T follicular helper cell (primary cell): ENCODE measurements around the gene SORCS1.

Experiments
- DNase-seq: peaks from one replicate; pipeline ENCODE4 v3.0.0-alpha.2; 2020; ENCODE audit warnings: low read depth

Gene SORCS1

GRCh38 chr10:106992055-106992454, 172.5 kb downstream of the SORCS1 start:
- no peak for DNase-seq

- DNase-seq: no peak
Observed at GRCh38 chr10:106991091-106991490, 173.4 kb downstream of the SORCS1 start.

DNA sequence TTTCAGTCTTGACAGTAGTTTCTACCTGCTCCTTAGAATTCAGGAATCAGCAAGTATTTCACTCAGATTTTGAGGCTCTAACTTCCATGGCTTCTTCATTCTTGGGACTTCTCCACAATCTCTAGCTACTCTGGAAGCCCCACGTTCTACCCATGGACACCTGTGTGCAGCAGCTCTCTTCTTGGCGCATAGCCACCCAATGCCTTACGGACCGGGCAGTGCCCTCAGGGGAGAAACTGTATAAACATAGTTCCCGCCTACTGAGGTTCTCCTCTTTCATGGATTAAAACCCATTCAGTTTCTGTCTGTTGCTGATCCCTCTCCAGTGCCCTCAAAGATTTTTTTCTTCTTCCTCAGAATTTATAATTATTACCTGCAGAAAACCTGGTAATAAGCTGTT, 177.1 kb downstream of the SORCS1 start:
- no peak for DNase-seq

DNA sequence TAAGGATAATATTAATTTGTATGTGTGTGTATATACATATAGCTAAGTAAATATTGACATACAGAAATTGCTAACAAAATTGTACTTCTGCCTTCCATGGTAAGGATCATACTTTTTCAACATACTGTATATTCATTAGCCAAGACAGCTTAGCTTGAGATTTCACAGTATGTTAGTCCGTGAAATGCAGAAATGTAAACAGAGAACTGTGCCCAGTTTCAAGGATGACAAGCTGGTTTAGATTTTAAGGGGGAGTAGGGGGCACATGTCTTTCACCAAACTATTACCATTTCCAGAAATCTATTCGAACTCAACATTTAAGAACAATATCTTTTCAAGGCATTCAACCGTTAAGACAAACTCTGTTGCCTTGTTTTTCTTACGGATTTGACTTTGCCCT, 182.2 kb downstream of the SORCS1 start:
- no peak for DNase-seq

- DNase-seq: no peak
Observed at GRCh38 chr10:106981452-106982075, 182.9 kb downstream of the SORCS1 start.

- no peak for DNase-seq
Observed at GRCh38 chr10:106980495-106981451, 183.7 kb downstream of the SORCS1 start.

DNA sequence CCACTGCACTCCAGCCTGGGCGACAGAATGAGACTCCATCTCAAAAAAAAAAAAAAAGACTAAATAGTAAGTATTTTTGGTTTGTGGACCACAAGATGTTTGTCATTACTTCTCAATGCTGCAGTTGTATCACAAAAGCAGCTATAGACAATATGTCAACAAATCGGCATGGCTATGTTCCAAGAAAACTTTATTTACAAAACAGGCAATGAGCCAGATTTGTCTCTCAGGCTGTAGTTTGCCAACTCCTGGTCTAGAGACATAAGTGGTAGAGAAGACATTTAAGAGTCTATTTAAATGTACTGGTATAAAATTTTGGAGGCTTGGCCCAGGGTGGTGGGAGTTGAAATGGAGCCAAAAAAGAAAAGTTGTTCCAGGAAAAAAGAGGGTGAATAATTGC, 185.8 kb downstream of the SORCS1 start:
- DNase-seq: no peak

DNA sequence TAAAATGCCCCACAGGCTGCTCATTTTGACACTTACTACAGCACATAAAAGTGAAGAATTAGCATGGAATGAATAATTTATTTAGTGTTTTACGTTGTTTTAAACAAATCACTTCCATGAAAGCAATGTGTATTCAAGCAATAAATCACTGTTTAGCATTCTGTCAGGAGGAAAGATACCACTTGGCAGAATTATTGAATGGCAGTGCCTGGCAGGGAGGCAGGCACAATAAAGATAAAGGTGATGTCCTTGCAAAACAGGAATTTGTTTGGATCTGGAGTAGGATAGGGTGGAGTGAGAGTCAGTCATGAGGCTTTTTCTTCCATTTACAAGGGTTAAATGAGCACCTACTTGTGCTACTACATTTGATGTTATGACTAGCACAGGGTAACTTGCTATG, 190.8 kb downstream of the SORCS1 start:
- no peak for DNase-seq

GRCh38 chr10:106973288-106973687, 191.2 kb downstream of the SORCS1 start:
- no peak for DNase-seq

DNA sequence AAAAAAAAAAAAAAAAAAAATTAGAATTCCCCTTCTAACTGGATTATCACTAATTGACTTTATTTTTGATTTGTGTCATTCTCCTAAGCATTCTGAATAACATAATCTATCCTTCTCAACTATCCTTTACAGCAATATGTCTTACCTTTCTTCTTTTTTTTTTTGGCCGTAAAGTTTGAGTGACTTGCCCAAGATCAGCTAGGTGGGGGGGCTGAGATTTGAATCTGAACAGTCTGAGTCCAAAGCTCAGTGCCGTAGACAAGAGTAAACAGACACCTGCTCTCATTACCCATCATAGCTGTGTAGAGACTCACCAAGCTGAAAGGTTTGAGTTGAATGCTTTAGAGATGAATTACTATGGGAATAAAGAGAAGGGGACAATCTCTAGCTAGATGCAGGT, 192.1 kb downstream of the SORCS1 start:
- DNase-seq: no peak

DNA sequence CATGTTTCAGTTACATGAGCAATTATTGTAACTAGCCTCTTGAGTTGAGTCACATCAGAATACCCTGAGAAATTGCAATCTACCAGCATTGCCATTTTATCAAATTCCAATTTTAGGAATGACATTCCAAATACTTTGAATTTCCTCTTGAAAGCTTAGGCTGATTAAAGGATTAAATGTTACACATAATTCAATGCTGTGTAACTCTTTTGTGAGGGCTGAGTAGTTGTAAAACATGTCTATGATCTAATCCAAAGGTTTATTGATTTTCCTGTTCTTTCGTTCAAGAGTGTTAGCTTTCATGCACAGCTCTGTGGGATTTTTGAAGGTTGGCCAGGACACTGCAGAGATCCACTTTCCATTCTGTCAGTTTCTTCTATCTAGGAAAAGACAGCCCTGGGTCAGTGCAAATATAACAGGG, 193.1 kb downstream of the SORCS1 start:
- DNase-seq: no peak

DNA sequence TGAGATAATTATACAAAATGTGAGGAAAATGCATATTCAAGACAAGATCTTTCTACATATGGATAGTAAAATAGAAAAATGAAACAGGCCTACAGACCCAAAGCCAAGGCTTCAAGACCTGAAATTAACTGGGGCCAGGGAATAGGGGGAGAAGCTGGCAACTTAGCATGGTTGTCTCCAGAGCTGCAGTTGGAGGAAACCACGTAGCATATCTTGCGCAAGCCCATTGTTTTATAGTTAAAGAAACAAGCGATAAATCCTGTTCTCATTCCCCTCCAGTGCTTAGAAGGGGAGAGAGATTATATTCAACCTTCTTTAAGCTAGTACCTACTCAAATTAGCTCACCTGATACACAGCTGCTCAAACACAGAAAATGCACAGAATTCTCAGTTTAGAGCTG, 197.1 kb downstream of the SORCS1 start:
- no peak for DNase-seq

GRCh38 chr10:106960812-106961211, 203.7 kb downstream of the SORCS1 start:
- DNase-seq: no peak

GRCh38 chr10:106959521-106959920, 205.0 kb downstream of the SORCS1 start:
- DNase-seq: no peak

- DNase-seq: no peak
Observed at GRCh38 chr10:106958589-106959361, 205.7 kb downstream of the SORCS1 start.

DNA sequence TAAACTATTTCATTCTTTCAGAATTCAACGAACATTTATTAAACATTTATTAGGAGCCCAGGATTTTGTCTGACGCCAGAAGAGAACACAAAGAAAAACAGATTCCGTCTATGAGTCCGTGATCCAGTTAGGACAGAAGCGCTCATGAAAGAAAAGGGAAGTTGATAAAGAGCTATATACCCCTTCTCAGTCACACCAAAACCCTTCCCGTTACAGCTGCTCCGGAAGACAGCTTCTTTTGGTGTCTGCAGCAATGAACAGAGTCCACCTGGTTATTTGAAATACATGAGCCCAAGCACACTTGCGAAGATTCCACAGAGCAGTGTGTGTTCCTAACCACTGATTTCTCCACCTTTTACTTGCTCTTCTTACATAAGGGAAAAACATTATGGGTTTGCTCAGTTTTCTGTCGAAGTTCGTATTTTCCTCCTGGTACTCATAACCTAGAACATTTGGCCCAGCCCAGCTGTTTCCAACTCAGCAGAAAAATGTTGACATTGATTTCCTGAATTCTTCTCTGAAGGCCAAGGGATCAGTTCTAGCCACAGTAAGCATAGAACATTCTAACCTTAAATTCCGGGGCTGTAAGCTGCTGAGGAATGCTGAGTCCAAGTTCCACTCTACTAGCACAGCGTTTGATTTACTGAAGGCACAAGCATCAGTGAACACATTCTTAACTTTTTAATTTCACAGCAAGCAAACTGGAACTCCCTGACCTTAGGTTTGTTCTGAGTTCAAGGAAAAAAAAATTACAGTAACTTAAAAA, 206.5 kb downstream of the SORCS1 start:
- no peak for DNase-seq

GRCh38 chr10:106956216-106956915, 208.1 kb downstream of the SORCS1 start:
- DNase-seq: no peak

- no peak for DNase-seq
Observed at GRCh38 chr10:106955133-106955532, 209.4 kb downstream of the SORCS1 start.

DNA sequence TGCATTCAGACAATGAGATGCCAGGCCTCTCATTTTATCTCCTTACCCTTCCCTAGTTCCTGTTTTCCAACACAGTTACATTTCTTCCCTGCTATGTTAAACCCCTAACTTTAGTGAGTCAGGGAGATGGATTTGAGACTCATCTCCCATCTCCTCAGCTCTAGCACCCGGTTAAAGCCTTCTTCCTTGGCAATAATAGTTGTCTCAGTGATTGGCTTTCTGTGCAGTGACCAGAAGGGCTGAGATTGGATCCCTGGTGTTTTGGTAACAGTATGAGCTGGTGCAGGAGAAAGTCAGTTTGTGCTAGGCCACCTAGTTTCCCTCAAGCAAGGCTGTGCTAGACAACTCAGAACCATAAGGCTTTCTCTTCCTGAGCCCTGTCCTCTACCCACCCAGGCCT, 212.5 kb downstream of the SORCS1 start:
- DNase-seq: no peak

- no peak for DNase-seq
Observed at GRCh38 chr10:106949680-106950478, 214.6 kb downstream of the SORCS1 start.
